ENCODE data around the gene NCOA7. TPM values are rescaled to one million over a fixed set of nuclear protein-coding genes. Genes with fewer than 3 reads are reported as not detected.
A peak's percentile ranks its signal among the peaks of the same experiment; 100 is the strongest.

NCOA7 gene
- total and polyA plus RNA-seq, 2 of the 8 experiments (the other 6 are each of a cell fraction or from before 2014, with no cell fraction given), result 2.6 to 10.7 TPM

- Histone ChIP-seq H2BK120ac (replicated peaks; ENCODE audit: low read depth, low read length) (no peak overlapping the region), H3K27ac (ENCODE audit: low read depth, low read length) (no peak overlapping the region), H3K23me2 (ENCODE audit: low read depth, low read length) (no peaks in the 10 kb centered on the region), H3K23ac (ENCODE audit: insufficient read length) (no peak overlapping the region), H3K79me1 (ENCODE audit: low read depth, low read length) (no peaks in the 10 kb centered on the region), H2AK5ac (ENCODE audit: low read depth, low read length) (no peak overlapping the region), H3K18ac (ENCODE audit: extremely low read depth, low read length) (no peak overlapping the region), H3K56ac (replicated peaks; ENCODE audit: insufficient read length, low read depth, low read length) (no peak overlapping the region), H3K27me3 (replicated peaks in 1 of 4; ENCODE audit: control insufficient read depth in 3 of 4, extremely low read depth in 1 of 4, insufficient read depth in 3 of 4, low read length in 3 of 4) (no peaks in the 10 kb centered on the region), H2BK5ac (ENCODE audit: low read depth, low read length) (peak overlapping the region; percentile 67; the same call in 1 of the 2 replicates), H4K8ac (ENCODE audit: extremely low read depth, insufficient read depth, low read length) (0 out of 2 replicates have a peak overlapping the region, but pooled peaks have one; percentile 6), H3K9me3 (ENCODE audit: insufficient read depth in 2 of 2, low read depth in 1 of 2, low read length in 1 of 2) (no peaks in the 10 kb centered on the region), H2BK15ac (ENCODE audit: low read length) (no peak overlapping the region; the same call in 1 of the 2 replicates), H4K20me1 (replicated peaks in 1 of 2; ENCODE audit: control insufficient read depth in 1 of 2, insufficient read depth in 2 of 2, low read length in 2 of 2) (peaks cover 0 to 3% of the 10 kb centered on the region in 2 experiments), H3K4me2 (ENCODE audit: insufficient read depth in 1 of 2, low read depth in 2 of 2, low read length in 2 of 2) (no peak overlapping the region; a peak in 1 of 4 replicates), H2BK20ac (ENCODE audit: low read length) (no peak overlapping the region), H3K9ac (replicated peaks in 1 of 4; ENCODE audit: extremely low read depth in 1 of 4, low read depth in 3 of 4, low read length in 3 of 4) (no peak overlapping the region), H4K5ac (ENCODE audit: insufficient read length, low read depth, low read length) (no peak overlapping the region), H3K79me2 (ENCODE audit: control insufficient read depth in 1 of 2, insufficient read depth in 2 of 2, low read length in 2 of 2) (no peaks in the 10 kb centered on the region), H3K4me3 (ENCODE audit: extremely low read depth in 1 of 4, insufficient read depth in 2 of 4, low read depth in 3 of 4, low read length in 4 of 4) (no peak overlapping the region), H3K36me3 (ENCODE audit: control insufficient read depth in 2 of 4, insufficient read depth in 4 of 4, low read length in 3 of 4) (peaks cover 0 to 28% (median 10%) of the 10 kb centered on the region in 4 experiments; a peak in 3 of 8 replicates), H3K14ac (ENCODE audit: insufficient read length) (no peak overlapping the region), H4K91ac (replicated peaks; ENCODE audit: insufficient read length, low read length) (peak overlapping the region; percentile 64), H3K4me1 (replicated peaks in 1 of 4; ENCODE audit: control insufficient read depth in 3 of 4, insufficient read depth in 4 of 4, low read length in 3 of 4) (peaks cover 0 to 3% (median 0%) of the 10 kb centered on the region in 4 experiments; a peak in 1 of 7 replicates), H3K4ac (replicated peaks; ENCODE audit: insufficient read length, low read depth, low read length) (no peak overlapping the region), H2BK12ac (ENCODE audit: low read depth, low read length) (peak overlapping the region; percentile 60; the same call in 1 of the 2 replicates), H2AFZ (ENCODE audit: low read length) (no peak overlapping the region)
- FAIRE-seq, result no peak
- CTCF ChIA-PET (ENCODE audit: partially characterized antibody), result interaction anchor here (0.6 to 9.4 kb wide), 54 partner anchors 8 to 540 kb away, joined by 3 to 158 read pairs (median 4); partner anchors contain the start of genes HDDC2, HINT3, NCOA7 and TRMT11
- WGBS, 2 experiments (ENCODE audit: extremely low coverage in 1 of 2, insufficient coverage in 1 of 2, insufficient read length in 1 of 2, insufficient replicate concordance in 2 of 2, low coverage in 1 of 2, low lambda C conversion rate in 2 of 2, missing lambda C conversion rate in 1 of 2), result 84% methylated on average over 40 of the region's 42 CpGs; no CpG with 5 or more reads in 1 of the 2 experiments
- DNase-seq (ENCODE audit: low read depth in 1 of 2, low spot score in 2 of 2), result peak in 1 of 2 experiments; percentile 94
- POLR2A ChIA-PET (ENCODE audit: partially characterized antibody), result interaction anchor here (0.9 to 1.9 kb wide), 9 partner anchors 9 to 451 kb away, joined by 3 to 10 read pairs (median 3); no protein-coding TSS in a partner anchor
- no peak for TF ChIP-seq ATF3 (IDR thresholded peaks at IDR 0.05; ENCODE audit: insufficient read depth, low read depth, low read length)
- peak; percentile 65 to 94 (median 83) for TF ChIP-seq CTCF (IDR thresholded peaks at IDR 0.05; ENCODE audit: control extremely low read depth in 1 of 3, insufficient read depth in 1 of 3, low read depth in 1 of 3, low read length in 3 of 3)
- 0 out of 2 replicates have a peak, but pooled peaks have one; percentile 16 for TF ChIP-seq GTF2F1 (IDR thresholded peaks at IDR 0.05; ENCODE audit: borderline replicate concordance, low read depth, low read length)
- peak; percentile 79 for TF ChIP-seq MAX (IDR thresholded peaks at IDR 0.05)
- TF ChIP-seq YY1 (IDR thresholded peaks at IDR 0.05; ENCODE audit: low read depth, low read length), result peak; percentile 68; the same call in 1 of the 2 replicates
- TF ChIP-seq EZH2 (IDR thresholded peaks at IDR 0.05; ENCODE audit: low read depth, low read length, severe bottlenecking), result no peak
- TF ChIP-seq RAD21 (IDR thresholded peaks at IDR 0.05 in 1 of 2, conservative IDR thresholded peaks at IDR 0.05 in 1 of 2; ENCODE audit: low read depth in 2 of 2, low read length in 2 of 2), result peak; percentile 76 to 81
Observed at GRCh38 chr6:125759184-125759902, 31.4 kb upstream of the NCOA7 start.
